GM18505 (cell line): ENCODE results near the gene PIWIL4.
"Not testable (repeated sequence)": the region's sequence is repeated elsewhere in the genome, so short reads cannot be mapped to it uniquely, and the experiment has no call there.

Source experiments
- ATAC-seq: cut with Tn5 transposase; IDR thresholded peaks from one replicate; pipeline ENCODE4 v1.9.1; 2021; ENCODE audit not compliant: unreplicated experiment
- POLR2A ChIP-seq: IDR thresholded peaks from 4 replicates; pipeline ENCODE4 v1.6.1; 2011; ENCODE audit warnings: borderline replicate concordance; ENCODE audit not compliant: insufficient read depth, insufficient read length; ENCODE audit errors: extremely low read depth

PIWIL4 gene

DNA sequence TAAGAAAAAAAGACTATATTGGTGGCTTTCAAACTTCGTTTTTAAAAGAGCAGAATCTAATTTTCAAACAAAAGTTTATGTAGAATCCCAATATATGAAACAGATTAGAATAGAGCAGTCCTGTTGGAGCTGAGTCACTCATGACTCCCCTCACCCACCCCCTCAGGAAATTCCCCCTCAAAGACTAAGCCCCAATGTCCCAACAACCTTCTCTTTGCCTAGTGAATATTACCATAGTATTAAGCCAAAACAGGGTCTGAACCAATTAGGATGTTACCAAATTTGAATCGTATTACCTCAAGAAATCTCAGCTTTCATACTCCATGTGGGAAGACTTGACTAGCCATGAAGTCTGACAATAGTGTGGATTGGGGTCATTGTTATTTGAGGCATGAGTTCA, 7.8 kb upstream of the PIWIL4 start:
- no peak for TF ChIP-seq POLR2A
- no peak for ATAC-seq

DNA sequence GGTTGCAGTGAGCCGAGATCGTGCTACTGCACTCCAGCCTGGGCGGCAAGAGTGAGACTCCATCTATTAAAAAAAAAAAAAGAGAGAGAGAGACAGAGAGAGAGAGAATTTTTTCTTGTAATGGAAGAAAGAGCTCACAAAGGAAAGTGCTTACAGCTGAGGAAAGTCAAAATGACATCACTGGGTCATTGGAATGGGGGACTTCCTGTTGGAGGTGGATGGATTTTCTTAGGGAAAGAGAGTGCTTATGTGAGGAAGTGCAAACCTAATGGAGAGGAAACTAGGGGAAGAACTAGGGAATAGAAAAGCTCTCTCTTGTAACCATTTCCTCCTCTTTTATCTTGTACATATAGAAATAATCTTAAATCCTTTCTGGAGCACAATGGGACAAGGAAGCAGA, 6.3 kb upstream of the PIWIL4 start:
- TF ChIP-seq POLR2A, result no peak
- no peak for ATAC-seq

DNA sequence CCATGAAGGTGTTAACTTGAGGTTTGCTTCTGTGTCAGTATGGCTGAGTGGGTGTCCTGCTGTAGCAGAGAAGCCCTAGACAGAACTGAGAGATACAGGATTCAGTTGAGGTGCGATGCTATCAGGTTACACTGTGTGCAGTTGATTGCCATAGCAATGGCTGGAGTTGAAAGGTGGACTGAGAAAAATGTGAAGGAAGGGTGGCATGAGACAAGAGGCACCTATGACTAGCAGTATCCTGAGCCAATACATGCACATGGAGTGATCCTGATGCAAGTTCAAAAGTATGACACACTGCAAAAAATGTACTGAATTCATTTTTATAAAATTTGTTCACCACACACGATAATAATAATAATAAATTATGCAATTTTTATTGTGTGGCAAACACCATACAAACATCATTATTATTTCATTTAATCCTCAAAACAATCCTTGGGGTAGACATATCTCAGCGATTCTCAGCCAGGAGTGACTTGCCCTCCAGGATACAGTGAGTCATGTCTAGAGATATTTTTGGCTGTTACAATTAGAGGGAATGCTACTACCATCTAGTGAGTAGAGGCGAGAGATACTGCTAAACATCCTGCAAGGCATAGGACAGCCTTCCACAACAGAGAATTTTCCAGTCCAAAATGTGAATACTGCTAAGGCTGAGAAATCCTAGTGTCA, 3.9 kb upstream of the PIWIL4 start:
- TF ChIP-seq POLR2A, result no peak
- ATAC-seq, result no peak

DNA sequence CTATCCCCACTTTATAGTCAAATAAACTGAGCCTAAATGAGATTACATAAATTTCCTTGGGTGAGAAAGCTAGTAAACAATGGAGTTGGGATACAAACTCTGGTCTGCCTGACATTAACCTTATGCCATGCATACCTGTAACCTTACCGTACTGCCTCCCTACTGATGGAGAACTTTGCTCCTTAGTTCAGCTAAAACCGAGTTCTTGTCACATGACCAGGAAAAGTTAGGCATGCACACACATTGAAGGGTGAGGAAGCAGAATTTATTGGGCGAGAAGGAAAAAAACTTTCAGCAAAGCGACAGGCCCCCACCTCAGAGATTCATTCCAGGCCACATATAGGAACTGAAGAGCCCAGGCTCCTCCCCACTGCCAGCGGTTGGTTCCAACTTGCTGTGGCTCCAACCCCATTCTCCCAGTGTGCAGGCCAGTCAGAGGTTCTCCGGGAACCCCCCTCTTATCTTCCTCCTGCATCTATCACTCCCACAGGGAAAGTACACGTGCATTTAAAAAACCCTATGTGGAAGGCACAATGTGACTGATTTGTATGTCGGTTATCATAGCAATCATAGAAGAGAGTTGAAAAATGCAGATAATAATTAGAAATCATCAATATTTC, 3.2 kb upstream of the PIWIL4 start:
- no peak for ATAC-seq
- TF ChIP-seq POLR2A, result no peak

DNA sequence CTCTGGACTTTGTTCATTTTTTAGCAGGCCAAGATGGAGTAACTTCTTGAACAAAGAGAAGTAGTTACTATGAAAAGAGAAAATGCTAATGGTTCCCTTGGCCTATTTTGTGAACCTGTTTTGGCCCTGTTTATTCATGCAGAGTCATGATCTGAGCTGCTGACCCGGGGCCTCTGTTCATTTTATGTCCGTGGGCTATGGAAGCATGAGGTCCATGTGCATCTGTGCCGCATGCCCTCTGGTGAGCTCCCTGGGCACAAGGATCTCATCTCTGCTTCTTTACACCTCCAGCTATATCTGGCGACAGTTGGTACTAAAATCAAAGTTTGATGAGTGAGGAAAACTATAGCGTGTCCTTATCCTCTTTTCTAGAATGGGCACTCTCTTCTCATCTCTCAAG, 1.0 kb downstream of the PIWIL4 start:
- ATAC-seq, result no peak
- TF ChIP-seq POLR2A, result no peak

DNA sequence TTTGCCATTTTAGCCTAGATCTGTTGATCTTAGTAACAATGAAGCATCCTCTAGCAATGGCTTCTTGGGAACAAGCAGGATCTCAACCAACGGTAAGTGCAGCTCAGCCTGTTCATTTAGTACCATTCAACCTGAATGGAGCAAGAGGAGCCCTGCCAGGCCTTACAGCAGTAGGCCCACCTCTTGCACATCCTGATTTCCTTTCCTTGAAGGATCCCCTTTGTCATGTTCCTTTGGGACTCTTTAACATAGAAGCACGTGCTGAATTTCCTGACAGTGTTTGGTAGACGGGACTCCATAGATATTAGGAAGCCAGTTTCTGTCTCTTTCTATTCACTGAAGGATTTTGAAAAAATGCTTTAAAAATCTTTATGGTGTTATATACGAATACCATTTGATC, 1.5 kb downstream of the PIWIL4 start:
- ATAC-seq, result no peak
- no peak for TF ChIP-seq POLR2A

DNA sequence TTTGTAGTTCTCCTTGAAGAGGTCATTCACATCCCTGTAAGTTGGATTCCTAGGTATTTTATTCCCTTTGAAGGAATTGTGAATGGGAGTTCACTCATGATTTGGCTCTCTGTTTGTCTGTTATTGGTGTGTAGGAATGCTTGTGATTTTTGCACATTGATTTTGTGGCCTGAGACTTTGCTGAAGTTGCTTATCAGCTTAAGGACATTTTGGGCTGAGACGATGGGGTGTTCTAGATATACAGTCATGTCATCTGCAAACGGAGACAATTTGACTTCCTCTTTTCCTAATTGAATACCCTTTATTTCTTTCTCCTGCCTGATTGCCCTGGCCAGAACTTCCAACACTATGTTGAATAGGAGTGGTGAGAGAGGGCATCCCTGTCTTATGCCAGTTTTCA, 5.8 kb downstream of the PIWIL4 start:
- not testable (repeated sequence) for ATAC-seq

DNA sequence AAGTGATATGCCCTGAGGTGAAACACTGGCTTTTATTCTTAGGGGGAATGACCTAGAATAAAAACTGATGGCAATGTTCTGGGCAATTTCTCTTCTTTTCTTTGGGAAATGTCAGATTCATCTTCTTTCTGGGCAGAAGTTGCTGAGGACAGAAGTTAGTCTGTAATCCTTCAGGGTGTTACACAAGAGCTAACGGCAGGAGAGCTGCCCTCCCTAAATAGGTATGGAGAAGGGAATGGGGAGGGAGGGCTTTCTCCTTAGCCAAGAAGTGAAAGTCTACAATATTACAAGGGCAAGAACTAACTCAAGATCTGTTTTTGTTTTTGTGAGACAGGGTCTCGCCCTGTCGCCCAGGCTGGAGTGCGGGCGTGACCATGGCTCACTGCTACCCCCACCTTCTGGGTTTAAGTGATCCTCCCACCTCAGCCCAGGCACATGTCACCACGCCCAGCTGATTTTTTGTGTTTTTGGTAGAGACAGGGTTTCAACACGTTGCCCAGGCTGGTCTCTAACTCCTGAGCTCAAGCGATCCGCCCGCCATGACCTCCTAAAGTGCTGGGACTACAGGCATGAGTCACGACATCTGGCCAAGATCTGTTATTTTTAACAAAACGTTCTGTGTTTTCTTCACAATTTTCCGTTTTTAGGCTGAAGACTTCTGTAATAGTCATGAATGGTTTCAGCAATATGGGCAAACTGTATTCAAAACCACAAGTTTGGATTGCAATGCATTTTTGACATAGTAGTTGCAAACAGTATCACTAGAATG, 7.2 kb downstream of the PIWIL4 start:
- no peak for TF ChIP-seq POLR2A
- ATAC-seq, result no peak

DNA sequence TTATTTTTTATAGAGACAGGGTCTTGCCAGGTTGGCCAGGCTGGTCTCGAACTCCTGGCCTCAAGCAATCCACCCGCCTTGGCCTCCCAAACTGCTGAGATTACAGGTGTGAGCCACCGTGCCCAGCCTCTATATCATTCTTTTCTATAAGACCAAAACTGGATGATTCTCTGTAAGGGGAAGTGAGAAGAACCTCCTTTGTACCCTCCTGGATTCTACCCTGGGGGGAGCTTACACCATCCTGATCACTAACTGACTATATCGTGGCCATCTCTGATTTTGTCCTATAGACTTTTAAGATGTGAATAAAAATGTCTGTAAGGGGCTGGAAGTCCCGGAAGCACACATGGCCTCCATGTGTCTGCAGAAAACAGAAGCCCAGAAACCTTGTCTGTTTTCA, 9.1 kb downstream of the PIWIL4 start:
- ATAC-seq, result no peak
- no peak for TF ChIP-seq POLR2A

DNA sequence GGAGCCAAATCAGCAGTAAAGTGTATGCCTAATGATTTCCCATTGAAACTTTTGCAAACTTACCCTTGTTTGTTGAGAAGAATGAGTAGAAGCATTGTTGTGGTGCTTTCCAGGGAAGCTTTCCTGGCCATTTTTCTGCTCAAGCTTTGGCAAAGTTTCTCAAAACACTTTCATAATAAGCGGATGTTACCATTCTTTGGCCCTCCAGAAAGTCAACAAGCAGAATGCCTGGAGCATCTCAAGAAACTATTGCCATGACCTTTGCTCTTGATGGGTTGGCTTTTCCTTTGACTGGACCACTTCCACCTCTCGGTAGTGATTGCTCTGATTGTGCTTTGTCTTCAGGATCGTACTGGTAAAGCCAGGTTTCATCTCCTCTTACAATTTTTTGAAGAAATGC, 10.7 kb downstream of the PIWIL4 start:
- no peak for ATAC-seq
- TF ChIP-seq POLR2A, result no peak

DNA sequence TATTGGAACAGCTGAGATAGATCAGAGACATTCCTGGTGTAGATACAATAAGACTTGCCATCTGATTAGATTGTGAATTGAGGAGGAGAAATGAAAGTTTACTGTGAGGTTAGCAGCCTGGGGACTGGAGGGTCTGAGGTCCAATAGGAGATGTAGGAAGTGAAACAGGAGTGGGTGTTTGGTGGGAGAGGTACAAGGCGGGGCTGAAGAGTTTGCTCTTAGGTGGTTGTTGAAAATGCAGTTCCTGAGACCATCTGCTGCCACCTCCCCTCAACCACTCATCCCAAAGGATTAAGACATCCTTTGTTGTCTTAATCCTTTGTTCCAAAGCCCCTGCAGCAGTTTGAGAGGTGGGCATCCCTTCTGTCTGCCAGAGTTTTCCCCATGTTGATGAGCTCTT, 14.8 kb downstream of the PIWIL4 start:
- no peak for TF ChIP-seq POLR2A
- ATAC-seq, result peak; percentile 54

DNA sequence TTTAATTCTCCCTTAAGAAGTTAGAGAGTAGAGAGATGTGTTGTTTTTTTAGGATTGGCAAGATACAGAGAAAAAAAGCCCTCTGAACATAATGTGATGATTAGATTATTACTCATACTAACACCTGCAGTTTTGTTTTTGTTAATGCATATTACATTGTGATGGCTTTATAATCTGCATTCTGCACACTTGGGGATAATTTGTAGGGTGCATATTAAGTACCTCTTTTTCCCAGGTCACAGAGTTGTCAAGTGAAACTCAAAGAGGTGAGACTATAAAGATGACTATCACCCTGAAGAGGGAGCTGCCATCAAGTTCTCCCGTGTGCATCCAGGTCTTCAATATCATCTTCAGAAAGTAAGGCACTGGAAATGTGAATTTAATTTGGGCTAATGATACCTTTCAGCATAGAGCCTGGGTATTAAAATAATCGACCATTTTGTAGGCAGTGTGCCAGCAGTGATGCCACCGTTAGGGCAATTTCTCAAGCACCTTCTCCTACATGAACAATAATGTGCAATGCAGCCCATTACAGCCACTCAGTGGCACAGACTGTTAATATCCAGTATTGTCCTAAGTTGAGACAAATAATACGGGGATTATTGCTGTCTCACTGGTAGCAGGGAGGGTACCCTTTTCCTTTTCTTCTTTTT, 16.2 kb downstream of the PIWIL4 start:
- TF ChIP-seq POLR2A, result no peak
- no peak for ATAC-seq

DNA sequence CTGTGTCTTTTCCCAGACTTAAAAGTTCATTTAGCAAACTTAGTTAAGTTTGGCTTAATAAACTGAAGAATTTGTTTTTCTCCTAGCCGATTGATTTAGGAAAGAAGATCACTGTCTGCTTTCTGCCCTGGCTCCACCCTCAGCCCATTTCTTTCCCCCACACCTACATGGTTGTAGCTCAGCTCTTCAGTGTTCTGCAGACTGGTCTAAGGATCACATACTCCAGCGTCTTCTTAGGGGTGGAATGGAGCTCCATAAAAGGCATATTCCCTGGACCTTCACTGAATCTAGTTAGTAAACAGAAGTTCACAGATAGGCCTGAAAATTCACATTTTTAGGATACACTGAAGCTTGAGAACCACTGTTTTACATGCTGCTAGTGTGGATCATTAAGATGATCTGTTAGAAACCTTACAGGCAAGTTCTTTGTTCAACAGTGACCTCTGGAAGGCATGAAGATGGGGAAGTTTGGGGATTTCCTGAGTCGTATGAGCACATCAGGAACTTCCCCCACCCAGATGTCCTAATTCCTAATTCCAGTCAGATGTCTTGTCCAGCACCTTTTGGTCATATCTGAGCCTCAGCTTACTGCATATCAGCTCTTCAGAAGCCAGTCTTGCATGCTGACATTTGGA, 16.8 kb downstream of the PIWIL4 start:
- peak; percentile 39 for ATAC-seq
- TF ChIP-seq POLR2A, result no peak

DNA sequence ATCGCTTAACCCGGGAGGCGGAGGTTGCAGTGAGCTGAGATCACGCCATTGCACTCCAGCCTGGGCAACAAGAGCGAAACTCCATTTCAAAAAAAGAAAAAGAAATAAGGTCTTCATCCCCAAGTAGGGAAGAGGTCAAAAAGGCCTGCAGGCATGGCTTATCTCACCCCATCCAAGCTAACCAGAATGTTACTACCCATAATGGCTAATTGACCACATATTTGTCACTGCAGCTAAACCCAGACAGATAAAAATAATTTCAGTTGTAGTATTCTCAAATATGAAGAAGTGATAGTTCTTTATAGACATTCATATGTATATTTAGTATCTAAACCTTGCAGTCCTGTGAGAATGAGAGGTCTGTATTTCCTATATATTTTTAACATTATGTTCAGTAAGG, 17.8 kb downstream of the PIWIL4 start:
- no peak for TF ChIP-seq POLR2A
- ATAC-seq, result no peak

DNA sequence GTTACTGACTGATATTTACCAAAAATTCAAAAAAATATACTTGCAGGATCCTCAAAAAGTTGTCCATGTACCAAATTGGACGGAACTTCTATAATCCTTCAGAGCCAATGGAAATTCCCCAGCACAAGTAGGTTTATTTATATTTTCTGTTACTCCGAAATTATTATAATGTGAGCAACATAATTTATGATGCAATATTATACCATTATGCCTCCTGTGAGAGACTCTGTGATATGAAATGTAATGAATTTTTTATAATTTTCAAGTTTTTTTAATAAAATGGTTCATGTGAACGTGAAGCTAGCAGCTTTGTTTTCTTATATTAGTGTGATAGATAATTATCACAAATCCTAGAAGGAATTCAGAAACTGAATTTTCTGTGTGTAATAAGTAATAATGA, 18.2 kb downstream of the PIWIL4 start:
- TF ChIP-seq POLR2A, result no peak
- no peak for ATAC-seq
